Cardiac muscle cell (in vitro differentiated cells and primary cell): ENCODE measurements around the gene CHID1. TPM values are rescaled to one million over a fixed set of nuclear protein-coding genes. Genes with fewer than 3 reads are reported as not detected.

Experiments
- DNase-seq, 2 donors: peaks; one replicate each; pipeline versions ENCODE4 v3.0.0 to v3.0.0-alpha.2; 2010 to 2017; ENCODE audit warnings: low read depth in 1 of 2, low spot score in 1 of 2
- H3K27ac ChIP-seq: fragments of 200-600 bp; sonication (generic); 2 replicates; pipeline ENCODE4 v1.5.1; 2016
- H3K27me3 ChIP-seq: fragments of 200-600 bp; sonication (generic); 2 replicates; pipeline ENCODE4 v1.6.0; 2016; ENCODE audit warnings: control low read depth
- H3K36me3 ChIP-seq: fragments of 200-600 bp; sonication (generic); 2 replicates; pipeline ENCODE4 v1.5.1; 2016; ENCODE audit warnings: control low read depth
- H3K4me1 ChIP-seq: fragments of 200-600 bp; sonication (generic); 2 replicates; pipeline ENCODE4 v1.8.1; 2017; ENCODE audit warnings: low read depth, mild to moderate bottlenecking, mixed run types
- H3K4me3 ChIP-seq: fragments of 200-600 bp; sonication (generic); 2 replicates; pipeline ENCODE4 v1.5.1; 2016; ENCODE audit warnings: mild to moderate bottlenecking
- H3K9me3 ChIP-seq: fragments of 200-600 bp; sonication (generic); 2 replicates; pipeline ENCODE4 v1.5.1; 2017; ENCODE audit warnings: low read depth, mild to moderate bottlenecking, control low read depth
- CTCF ChIP-seq: IDR thresholded peaks from 2 replicates; pipeline ENCODE4 v1.5.1; 2012; ENCODE audit warnings: low read depth, mild to moderate bottlenecking, low read length
- polyA plus RNA-seq: library from polyadenylated mRNA; unstranded; fragments of >200 nt; fragmentation: Nextera tagmentation; extraction: Ambion mirVana; gene quantifications from 2 replicates; pipeline ENCODE4 v1.2.1, GENCODE V29; 2016
- total RNA-seq: library from RNA; depleted of rRNA; stranded (reverse); fragments of >200 nt; gene quantifications from 2 replicates; pipeline ENCODE4 v1.2.3, GENCODE V29; 2016

Gene CHID1
- 58.1 and 67.7 TPM in 2 replicates for total RNA-seq
- 145 and 187 TPM in 2 replicates for polyA plus RNA-seq

- Histone ChIP-seq H3K27me3 (no peaks in the 10 kb centered on the region), H3K36me3 (no peaks in the 10 kb centered on the region), H3K4me1 (peaks cover 10% of the 10 kb centered on the region), H3K4me3 (peak within 1 kb of the TSS; percentile 89), H3K27ac (peak within 1 kb of the TSS; percentile 93), H3K9me3 (no peaks in the 10 kb centered on the region)
- no peak for TF ChIP-seq CTCF
- DNase-seq = peak; percentile 83 to 92
Observed at GRCh38 chr11:910589-911030, at the start of gene CHID1. Gene CHID1 (minus strand): TSS chr11:910810. CDS start chr11:904816, 5,994 bp downstream.

DNA sequence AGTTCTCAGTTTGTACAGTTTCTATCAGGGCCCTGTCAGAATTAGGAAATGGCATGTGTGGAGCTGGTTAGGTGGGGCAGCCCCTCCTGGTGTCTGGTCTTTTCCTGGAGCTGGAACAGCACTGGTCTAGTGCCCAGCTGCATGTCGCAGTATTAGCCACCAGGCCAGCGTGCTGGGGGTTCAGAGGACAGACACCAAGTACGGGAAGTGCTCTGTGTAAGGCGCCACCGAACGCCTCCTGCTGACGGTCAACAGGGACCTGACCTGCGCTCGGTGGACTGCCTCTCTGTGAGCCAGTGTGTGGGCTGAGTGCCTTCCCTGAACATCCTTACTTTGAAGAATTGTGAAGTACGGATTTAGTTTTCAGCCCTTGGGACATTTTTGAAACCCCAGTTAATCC, 49.0 kb upstream of the CHID1 start:
- Histone ChIP-seq H3K4me3 (no peak overlapping the region), H3K36me3 (peaks cover 19% of the 10 kb centered on the region)
- no peak for TF ChIP-seq CTCF

DNA sequence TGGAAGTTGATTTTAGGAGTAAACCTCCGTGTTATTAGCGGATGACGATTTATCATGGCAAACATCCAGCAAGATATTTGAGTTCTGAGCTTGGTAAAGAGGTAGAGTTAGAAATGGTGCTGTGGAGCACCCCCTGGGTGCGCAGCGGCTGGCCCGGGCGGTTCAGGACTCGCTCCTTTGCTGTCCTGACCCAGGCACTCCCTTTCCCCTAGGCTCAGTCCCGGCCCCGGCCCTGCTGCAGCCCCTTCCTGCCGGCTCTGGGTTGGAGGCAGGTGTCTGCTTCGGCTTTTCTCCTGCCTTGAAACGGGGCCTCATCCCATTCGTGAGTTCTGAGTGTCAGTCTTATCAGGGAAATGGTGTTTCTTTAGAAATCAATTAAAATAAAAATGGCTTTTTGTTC, 48.4 kb upstream of the CHID1 start:
- no peaks in the 10 kb centered on the region for H3K9me3 ChIP-seq
- no peak overlapping the region for H3K27ac ChIP-seq
- no peak for DNase-seq
- H3K4me3 ChIP-seq = no peak overlapping the region
- peaks cover 19% of the 10 kb centered on the region for H3K36me3 ChIP-seq
- no peaks in the 10 kb centered on the region for H3K27me3 ChIP-seq
- H3K4me1 ChIP-seq = no peaks in the 10 kb centered on the region
- no peak for TF ChIP-seq CTCF

More for the DNA sequence above, 49.0 kb upstream of the CHID1 start:
- no peak for DNase-seq
- Histone ChIP-seq H3K27ac (no peak overlapping the region), H3K27me3 (no peaks in the 10 kb centered on the region), H3K4me1 (no peaks in the 10 kb centered on the region), H3K9me3 (no peaks in the 10 kb centered on the region)

DNA sequence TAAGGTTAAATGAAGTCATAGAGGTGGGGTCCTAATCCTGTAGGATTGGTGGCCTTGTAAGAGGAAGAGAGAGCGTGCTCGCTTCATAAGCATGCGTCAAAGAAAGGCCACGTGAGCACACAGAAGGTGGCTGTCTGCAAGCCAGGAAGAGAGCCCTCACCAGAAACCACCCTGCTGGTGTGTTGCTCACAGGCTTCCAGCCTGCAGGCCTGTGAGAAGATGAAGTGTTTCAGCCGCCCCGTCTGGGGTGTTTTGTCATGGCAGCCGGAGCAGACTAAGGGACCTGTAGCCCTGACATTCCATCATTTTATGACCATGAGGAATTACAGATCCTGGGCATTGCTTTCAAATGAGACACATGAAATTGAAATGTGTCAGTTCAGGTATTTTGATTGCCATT, 47.5 kb upstream of the CHID1 start:
- DNase-seq = no peak
- Histone ChIP-seq H3K27me3 (no peaks in the 10 kb centered on the region), H3K4me3 (no peak overlapping the region), H3K27ac (no peak overlapping the region), H3K9me3 (no peaks in the 10 kb centered on the region), H3K4me1 (no peaks in the 10 kb centered on the region), H3K36me3 (peaks cover 14% of the 10 kb centered on the region)
- TF ChIP-seq CTCF = no peak

DNA sequence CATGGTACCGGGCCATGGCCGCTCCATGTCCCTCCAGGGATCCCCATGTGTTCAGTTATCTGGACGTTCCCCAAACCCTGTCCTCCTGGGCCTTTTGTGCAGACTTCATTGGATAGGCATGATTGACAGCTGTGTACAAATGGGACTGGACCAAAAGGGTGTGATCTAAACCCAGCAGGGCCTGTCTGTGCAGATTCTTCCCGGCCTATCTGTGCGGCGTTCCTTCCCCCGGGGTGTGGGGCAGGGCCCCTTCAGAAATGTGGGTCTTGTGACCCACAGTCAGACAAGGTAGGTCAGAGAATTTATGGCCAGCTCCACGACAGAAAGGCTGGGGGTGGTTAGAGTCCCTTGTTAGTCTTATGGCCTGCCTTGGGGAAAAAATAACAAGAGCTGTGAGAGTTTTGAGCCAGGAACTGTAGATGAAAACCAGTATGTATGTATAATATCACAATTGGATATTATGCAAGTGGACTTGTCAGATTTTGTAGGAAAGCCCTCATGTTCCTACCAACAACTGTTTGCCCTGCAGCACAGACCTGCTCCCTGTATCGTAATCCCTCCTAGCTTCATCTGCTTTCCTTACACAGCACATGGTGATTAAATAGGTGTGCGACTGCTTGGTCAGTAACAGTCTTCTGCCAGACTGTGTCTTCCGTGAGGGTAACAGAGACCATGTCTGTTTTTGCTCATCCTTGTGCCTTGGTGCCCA, 46.8 kb upstream of the CHID1 start:
- peaks cover 5% of the 10 kb centered on the region for H3K4me1 ChIP-seq
- no peaks in the 10 kb centered on the region for H3K9me3 ChIP-seq
- no peak overlapping the region for H3K4me3 ChIP-seq
- H3K36me3 ChIP-seq = peaks cover 14% of the 10 kb centered on the region
- TF ChIP-seq CTCF = no peak
- no peak overlapping the region for H3K27ac ChIP-seq
- no peak for DNase-seq
- H3K27me3 ChIP-seq = no peaks in the 10 kb centered on the region
